GM19455 (cell line): ENCODE measurements around the gene CPA5.

Source experiments
- ATAC-seq: cut with Tn5 transposase; IDR thresholded peaks from one replicate; pipeline ENCODE4 v1.9.1; 2021; ENCODE audit not compliant: unreplicated experiment

The CPA5 gene

GRCh38 chr7:130377178-130377577, 32.6 kb downstream of the CPA5 start:
- ATAC-seq, result no peak

GRCh38 chr7:130379019-130379418, 34.4 kb downstream of the CPA5 start:
- no peak for ATAC-seq

- no peak for ATAC-seq
Measured at GRCh38 chr7:130379532-130379920, 34.9 kb downstream of the CPA5 start.

GRCh38 chr7:130379921-130380860, 35.6 kb downstream of the CPA5 start, which contains the start of gene CPA1:
CPA1 (plus strand) TSS chr7:130380494; CDS start chr7:130380521, 27 bp downstream.
- no peak for ATAC-seq

- ATAC-seq, result no peak
Measured at GRCh38 chr7:130380861-130381455, 36.3 kb downstream of the CPA5 start.

- ATAC-seq, result no peak
Measured at GRCh38 chr7:130381468-130382312, 37.1 kb downstream of the CPA5 start.

- no peak for ATAC-seq
Measured at GRCh38 chr7:130383187-130383980, 38.8 kb downstream of the CPA5 start.

- ATAC-seq, result no peak
Measured at GRCh38 chr7:130384371-130384801, 39.8 kb downstream of the CPA5 start.

GRCh38 chr7:130384841-130385599, 40.4 kb downstream of the CPA5 start:
- ATAC-seq, result no peak

GRCh38 chr7:130385600-130386066, 41.0 kb downstream of the CPA5 start:
- ATAC-seq, result no peak

GRCh38 chr7:130386876-130387275, 42.3 kb downstream of the CPA5 start:
- no peak for ATAC-seq

- ATAC-seq, result no peak
Measured at GRCh38 chr7:130387306-130387627, 42.7 kb downstream of the CPA5 start.

- no peak for ATAC-seq
Measured at GRCh38 chr7:130387628-130388403, 43.2 kb downstream of the CPA5 start.

GRCh38 chr7:130388671-130389070, 44.1 kb downstream of the CPA5 start:
- no peak for ATAC-seq

GRCh38 chr7:130390486-130390885, 45.9 kb downstream of the CPA5 start:
- ATAC-seq, result no peak

- no peak for ATAC-seq
Measured at GRCh38 chr7:130393101-130393561, 48.5 kb downstream of the CPA5 start.

- ATAC-seq, result no peak
Measured at GRCh38 chr7:130393841-130394411, 49.3 kb downstream of the CPA5 start.

- no peak for ATAC-seq
Measured at GRCh38 chr7:130394421-130395195, 50.0 kb downstream of the CPA5 start.
